HG03571 (cell line): ENCODE measurements around the gene HOXD8.

Experiments used
- ATAC-seq: cut with Tn5 transposase; IDR thresholded peaks from one replicate; pipeline ENCODE4 v1.9.1; 2021; ENCODE audit not compliant: unreplicated experiment

HOXD8 gene

GRCh38 chr2:176145085-176145969 is 15.8 kb downstream of the HOXD8 start:
- ATAC-seq, result no peak

DNA sequence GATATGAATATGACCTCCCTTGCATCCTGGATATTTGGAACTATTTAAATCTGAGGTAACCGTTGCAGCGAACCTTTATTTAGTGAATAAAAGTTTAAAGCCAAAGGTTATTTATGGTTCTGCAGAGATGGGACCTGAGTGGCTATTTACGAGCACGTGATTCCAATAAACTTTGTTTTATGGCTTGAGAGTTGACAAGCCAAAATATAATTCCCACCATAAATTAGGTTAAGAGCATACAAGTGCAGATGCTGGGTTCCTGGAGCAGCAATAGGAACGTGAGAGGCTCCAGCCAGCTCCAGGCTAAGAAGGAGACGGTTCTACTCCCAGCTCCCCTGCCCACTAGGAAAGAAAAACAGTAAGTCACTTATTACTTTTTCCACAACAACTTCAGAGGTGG is 16.6 kb downstream of the HOXD8 start:
- ATAC-seq, result no peak

- no peak for ATAC-seq
These were observed 17.1 kb downstream of the HOXD8 start for GRCh38 chr2:176146645-176147044.

DNA sequence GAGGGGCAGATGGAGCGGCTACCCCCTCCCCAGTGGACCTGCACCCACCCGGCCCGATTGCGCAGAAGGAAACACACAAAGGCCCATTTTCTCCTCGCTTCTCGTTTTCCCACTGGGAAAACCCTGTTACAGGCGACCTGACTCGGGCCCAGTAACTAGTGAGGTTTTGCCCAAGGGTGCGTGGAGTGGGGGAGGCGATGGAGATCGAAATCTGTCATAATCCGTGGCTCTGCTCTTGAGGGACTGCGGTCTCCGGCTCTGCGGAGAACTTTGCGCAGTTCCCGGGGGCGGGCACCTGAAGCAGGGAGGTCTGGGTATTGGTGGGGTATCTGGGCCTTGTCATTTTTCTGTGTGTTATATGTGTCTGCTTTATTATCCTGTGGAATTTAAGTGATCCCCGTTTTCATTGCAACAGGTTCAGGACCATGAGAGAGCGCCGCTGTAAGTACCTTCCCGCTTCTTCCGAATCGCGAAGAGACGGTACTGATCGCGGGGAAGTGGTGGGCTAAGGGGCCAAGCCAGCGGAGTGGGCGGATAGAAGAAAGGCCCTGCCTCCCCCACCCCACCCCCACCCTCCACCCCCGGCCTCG is 17.8 kb downstream of the HOXD8 start:
- ATAC-seq, result no peak

GRCh38 chr2:176147800-176148496 is 18.4 kb downstream of the HOXD8 start:
- no peak for ATAC-seq

GRCh38 chr2:176148751-176149421 is 19.4 kb downstream of the HOXD8 start:
- no peak for ATAC-seq

DNA sequence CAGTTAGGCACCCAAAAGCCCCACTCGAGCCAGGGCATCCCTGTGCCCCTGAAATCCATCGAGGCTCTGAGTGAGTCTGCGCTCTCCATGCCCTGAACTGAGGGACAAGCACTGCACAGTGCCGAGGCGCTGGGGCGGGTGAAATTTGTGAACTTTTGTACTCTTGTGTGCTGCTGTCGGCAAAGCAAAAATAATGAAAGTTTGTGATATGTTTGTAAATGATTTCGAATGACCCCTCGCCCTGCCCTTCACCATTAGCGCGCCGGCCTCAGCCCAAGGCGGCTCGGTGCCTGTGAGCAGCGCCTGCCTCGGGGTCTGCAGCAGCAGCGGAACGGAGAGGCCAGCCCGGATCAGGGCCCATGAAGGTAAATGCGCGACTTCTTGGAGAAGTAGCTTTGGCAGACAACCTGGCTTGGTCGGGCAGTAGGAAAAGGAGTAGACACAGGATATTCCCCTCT is 20.0 kb downstream of the HOXD8 start:
- ATAC-seq, result no peak

DNA sequence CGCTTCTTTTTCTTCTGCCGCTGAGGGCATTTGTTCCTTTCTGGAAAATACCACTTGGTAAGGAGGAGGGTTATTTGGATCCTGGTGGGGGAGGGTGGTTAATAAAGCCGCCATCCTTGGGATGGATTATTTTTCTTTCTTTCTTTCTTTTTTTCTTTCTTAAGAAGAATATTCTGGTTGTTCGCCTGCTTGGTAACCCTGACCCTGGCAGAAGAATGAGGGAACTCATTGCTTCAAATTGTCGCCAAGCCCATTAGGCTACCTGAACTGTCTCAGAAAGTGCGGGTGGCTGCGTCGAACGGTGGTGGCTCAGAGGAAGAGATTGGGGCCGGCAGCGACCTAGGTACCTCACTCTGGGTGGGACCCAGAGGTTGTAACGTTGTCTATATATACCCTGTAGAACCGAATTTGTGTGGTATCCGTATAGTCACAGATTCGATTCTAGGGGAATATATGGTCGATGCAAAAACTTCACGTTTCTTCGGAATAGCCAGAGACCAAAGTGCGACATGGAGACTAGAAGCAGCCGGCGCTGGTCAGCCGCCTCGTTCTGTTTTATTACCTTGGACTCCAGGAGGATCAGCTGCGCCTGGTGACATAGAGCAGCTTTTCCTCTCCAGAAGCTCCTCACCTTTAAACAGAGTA is 20.6 kb downstream of the HOXD8 start:
- ATAC-seq, result no peak

GRCh38 chr2:176150584-176151441 is 21.3 kb downstream of the HOXD8 start:
- ATAC-seq, result no peak

DNA sequence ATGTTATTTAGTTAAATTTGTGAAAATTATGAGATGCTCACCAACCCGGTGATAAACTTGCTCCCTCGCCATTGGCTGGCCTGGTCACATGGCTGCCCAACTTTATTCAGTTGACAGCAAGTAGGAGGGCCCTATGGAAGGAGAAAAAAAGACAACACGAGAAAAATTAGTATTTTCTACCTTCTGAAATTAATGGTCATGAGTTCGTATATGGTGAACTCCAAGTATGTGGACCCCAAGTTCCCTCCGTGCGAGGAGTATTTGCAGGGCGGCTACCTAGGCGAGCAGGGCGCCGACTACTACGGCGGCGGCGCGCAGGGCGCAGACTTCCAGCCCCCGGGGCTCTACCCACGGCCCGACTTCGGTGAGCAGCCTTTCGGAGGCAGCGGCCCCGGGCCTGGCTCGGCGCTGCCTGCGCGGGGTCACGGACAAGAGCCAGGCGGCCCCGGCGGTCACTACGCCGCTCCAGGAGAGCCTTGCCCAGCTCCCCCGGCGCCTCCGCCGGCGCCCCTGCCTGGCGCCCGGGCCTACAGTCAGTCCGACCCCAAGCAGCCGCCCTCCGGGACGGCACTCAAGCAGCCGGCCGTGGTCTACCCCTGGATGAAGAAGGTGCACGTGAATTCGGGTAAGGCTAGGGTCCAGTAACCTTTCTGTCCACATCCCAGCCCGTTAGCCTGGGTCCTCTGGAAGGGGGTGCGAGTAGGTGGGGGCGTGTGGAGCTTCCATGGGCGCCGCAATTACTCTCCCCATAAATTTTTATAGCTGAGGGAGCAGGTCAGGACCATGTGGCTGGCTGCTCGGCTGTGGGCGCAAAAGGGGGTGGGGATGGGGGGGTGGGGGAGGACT is 22.2 kb downstream of the HOXD8 start, which contains the start of gene HOXD4:
Gene HOXD4, plus strand, starts transcription at position 109 of the 846 bp plus-strand sequence. Its CDS starts 84 bp downstream, at position 193.
- ATAC-seq, result no peak

- ATAC-seq, result no peak
These were observed 23.1 kb downstream of the HOXD8 start for GRCh38 chr2:176152350-176153181.

DNA sequence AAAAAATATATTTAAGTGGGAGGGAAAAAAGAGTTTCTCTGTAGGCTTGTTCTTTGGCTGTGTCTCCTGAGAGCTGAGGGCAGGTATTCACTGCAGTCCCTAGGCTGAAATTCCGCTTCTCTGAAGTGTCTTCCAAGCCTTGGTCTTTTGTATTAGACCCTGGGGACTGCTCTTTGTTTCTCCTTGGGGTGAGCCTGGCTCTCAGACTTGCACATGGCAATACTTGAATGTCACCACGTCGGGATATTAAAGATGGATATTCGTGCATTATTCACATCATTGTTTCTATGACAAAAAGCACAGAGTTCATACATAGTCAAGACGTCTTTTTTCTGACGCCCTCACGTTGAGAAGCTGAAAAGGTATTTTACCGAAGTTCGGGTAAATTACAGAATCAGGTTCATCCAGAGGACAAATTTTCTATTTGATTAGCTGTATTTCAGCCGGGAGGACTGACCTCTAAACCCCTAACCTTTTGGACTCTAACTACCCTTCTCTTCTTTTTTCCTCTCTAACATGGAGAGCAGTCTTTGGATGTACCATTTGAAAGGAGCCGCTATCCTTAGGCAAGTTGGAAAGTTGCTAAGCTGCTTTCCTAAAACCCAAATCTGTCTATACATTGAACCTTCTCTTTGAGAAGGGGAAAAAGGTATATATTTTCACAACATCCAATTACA is 25.2 kb downstream of the HOXD8 start:
- ATAC-seq, result no peak

DNA sequence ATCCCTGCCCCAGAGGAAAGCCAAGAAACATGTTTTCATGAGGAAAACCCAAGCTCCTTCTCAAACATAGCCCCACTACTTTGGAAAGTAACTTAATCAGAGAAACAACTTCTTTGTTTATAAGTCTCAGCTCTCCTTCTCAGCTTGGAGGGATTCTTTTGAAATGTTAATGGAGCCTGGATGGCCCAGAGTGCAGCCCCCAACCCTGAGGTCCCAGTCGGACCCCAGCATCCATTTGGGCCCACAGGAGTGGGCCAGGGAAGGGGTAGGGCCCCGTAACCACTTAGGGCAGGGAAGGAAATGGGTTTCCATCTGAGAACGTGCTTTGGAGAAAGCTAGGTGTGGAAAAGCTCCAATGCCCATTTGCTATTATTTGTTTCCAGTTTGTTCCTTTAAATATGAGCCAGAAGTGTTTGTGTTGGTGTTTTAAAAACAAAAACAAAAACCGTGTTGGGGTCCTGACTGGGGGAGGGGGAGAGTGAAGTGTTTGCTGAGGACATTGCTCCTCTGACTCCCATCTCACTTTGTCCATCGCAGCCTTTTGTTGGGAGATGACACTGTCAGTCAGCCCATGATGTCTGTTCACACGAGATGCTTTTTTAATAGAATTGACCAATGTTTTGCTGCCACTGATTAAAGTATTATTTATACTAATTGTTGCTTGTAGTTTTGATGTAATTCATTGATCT is 26.0 kb downstream of the HOXD8 start:
- ATAC-seq, result no peak

- ATAC-seq, result no peak
These were observed 26.8 kb downstream of the HOXD8 start for GRCh38 chr2:176156301-176156806.

GRCh38 chr2:176156807-176157498 is 27.4 kb downstream of the HOXD8 start, which contains the start of gene HOXD3:
Gene HOXD3, plus strand, starts transcription at chr2:176157307. Its CDS starts 11,808 bp downstream, at chr2:176169115.
- ATAC-seq, result no peak
